ENCODE measurements around the gene SELENOV.
A peak's percentile ranks its signal among the peaks of the same experiment; 100 is the strongest.

SELENOV gene

DNA sequence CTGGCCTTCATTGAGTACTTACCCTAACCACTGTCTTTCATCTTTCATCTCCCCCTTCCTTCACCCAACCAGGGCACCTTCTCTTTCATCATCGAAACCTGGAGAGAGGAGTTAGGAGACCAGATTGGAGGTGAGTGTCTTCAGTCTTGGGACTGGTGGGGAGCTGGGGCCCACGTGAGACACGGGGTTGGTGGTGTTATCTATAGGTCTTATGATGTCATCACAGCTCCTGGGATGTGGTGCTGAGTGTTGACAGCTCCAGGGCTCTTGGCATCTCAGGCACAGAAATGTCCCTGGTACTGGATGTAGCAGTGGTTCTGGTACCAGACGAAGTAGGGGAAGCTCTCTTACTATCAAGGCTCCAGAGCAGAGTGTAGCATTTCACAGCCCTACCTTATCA lies 14.4 kb upstream of the SELENOV start:
- TF ChIP-seq, protein P1, sequence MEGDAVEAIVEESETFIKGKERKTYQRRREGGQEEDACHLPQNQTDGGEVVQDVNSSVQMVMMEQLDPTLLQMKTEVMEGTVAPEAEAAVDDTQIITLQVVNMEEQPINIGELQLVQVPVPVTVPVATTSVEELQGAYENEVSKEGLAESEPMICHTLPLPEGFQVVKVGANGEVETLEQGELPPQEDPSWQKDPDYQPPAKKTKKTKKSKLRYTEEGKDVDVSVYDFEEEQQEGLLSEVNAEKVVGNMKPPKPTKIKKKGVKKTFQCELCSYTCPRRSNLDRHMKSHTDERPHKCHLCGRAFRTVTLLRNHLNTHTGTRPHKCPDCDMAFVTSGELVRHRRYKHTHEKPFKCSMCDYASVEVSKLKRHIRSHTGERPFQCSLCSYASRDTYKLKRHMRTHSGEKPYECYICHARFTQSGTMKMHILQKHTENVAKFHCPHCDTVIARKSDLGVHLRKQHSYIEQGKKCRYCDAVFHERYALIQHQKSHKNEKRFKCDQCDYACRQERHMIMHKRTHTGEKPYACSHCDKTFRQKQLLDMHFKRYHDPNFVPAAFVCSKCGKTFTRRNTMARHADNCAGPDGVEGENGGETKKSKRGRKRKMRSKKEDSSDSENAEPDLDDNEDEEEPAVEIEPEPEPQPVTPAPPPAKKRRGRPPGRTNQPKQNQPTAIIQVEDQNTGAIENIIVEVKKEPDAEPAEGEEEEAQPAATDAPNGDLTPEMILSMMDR (IDR thresholded peaks at IDR 0.05; ENCODE audit: low read depth, low read length, missing control alignments) = no peak
- no peak overlapping the region for H3K4me3 ChIP-seq (ENCODE audit: low read depth, low read length)
- no peak for DNase-seq (ENCODE audit: low read depth)

DNA sequence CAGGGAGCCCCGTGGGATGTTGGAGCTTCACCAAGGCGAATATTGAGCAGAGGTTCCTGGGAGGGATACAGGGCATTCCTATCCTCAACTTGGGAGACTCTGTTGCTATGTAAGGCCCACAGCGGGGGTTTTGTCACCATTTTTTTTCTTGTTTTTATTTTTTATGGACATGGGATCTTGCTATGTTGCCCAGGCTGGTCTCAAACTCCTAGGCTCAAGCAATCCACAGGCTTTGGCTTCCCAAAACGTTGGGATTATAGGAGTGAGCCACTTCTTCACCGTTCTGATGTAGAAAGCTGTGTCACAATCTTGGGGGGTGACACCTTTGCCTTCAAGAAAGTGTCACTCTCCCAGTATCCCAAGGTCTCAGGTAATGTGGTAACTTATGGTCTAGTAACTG lies 13.6 kb upstream of the SELENOV start:
- TF ChIP-seq, protein P1 (IDR thresholded peaks at IDR 0.05; ENCODE audit: low read depth, low read length, missing control alignments) = no peak
- no peak for DNase-seq (ENCODE audit: low read depth)
- no peak overlapping the region for H3K4me3 ChIP-seq (ENCODE audit: low read depth, low read length)

- TF ChIP-seq, protein P1 (IDR thresholded peaks at IDR 0.05; ENCODE audit: low read depth, low read length, missing control alignments) = peak; percentile 90
- no peak for DNase-seq (ENCODE audit: low read depth)
- no peak overlapping the region for H3K4me3 ChIP-seq (ENCODE audit: low read depth, low read length)
These were observed 12.1 kb upstream of the SELENOV start for GRCh38 chr19:39502640-39503417.

GRCh38 chr19:39506598-39506943 lies 8.4 kb upstream of the SELENOV start:
- TF ChIP-seq, protein P1 (IDR thresholded peaks at IDR 0.05; ENCODE audit: low read depth, low read length, missing control alignments) = no peak
- no peak overlapping the region for H3K4me3 ChIP-seq (ENCODE audit: low read depth, low read length)
- DNase-seq (ENCODE audit: low read depth) = no peak

DNA sequence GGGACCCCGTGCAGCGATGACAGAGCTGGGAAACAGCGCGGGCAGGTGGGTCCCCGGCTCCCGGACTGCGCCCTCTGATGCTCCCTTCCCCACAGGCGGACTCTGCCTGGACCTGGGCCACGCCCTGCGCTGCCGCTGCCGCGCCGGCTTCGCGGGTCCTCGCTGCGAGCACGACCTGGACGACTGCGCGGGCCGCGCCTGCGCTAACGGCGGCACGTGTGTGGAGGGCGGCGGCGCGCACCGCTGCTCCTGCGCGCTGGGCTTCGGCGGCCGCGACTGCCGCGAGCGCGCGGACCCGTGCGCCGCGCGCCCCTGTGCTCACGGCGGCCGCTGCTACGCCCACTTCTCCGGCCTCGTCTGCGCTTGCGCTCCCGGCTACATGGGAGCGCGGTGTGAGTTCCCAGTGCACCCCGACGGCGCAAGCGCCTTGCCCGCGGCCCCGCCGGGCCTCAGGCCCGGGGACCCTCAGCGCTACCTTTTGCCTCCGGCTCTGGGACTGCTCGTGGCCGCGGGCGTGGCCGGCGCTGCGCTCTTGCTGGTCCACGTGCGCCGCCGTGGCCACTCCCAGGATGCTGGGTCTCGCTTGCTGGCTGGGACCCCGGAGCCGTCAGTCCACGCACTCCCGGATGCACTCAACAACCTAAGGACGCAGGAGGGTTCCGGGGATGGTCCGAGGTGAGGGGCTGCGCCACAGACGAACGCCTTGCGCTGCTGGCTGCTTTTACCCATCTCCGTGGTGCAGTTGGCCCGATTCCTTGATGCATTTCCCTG lies 7.8 kb upstream of the SELENOV start:
- DNase-seq (ENCODE audit: low read depth) = peak; percentile 41
- TF ChIP-seq, protein P1 (IDR thresholded peaks at IDR 0.05; ENCODE audit: low read depth, low read length, missing control alignments) = no peak
- peak overlapping the region; percentile 61 for H3K4me3 ChIP-seq (ENCODE audit: low read depth, low read length)

DNA sequence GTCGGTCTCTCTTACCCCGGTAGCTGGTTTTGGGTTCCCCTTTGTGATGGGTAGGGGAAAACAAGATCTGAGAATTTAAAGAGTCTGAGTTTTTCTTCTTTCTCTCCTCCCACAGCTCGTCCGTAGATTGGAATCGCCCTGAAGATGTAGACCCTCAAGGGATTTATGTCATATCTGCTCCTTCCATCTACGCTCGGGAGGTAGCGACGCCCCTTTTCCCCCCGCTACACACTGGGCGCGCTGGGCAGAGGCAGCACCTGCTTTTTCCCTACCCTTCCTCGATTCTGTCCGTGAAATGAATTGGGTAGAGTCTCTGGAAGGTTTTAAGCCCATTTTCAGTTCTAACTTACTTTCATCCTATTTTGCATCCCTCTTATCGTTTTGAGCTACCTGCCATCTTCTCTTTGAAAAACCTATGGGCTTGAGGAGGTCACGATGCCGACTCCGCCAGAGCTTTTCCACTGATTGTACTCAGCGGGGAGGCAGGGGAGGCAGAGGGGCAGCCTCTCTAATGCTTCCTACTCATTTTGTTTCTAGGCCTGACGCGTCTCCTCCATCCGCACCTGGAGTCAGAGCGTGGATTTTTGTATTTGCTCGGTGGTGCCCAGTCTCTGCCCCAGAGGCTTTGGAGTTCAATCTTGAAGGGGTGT lies 7.1 kb upstream of the SELENOV start:
- TF ChIP-seq, protein P1 (IDR thresholded peaks at IDR 0.05; ENCODE audit: low read depth, low read length, missing control alignments) = no peak
- peak overlapping the region; percentile 61 for H3K4me3 ChIP-seq (ENCODE audit: low read depth, low read length)
- DNase-seq (ENCODE audit: low read depth) = no peak
